ENCODE results near the gene SLC16A12.

DNA sequence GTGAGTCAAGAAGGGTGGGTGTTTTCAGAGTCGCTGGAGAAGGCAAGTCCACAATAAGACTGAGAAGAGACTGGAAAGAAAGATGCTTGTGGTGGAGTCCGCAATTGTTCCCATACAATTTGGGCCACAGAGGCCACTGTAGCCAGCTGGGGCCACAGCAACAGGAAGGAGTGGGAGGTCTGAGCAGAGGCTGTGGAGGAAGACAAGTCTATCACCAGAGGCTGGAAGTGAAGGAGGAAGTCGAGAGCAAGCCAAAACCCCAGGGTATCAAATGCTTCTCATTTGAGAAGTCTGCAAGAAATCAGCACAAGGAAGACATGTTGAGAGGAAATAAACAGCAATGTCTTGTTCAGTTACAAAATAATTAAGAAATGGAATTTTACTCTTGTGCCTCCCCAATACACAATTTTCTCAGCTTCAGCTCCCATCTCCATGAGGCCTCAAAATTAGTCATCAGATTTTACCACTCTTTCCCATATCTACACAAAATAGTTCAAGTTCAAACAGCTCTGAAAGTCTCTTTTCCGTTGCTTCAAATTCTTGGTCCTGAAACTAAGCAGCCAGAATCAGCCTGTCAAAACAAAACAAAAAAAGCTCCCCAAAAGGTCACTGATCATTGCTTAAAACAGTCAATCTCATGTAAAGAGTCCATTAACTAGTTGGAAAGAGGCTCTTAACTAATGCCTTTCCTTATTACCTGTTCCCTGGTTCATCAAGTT is 31.6 kb downstream of the SLC16A12 start:
- TF ChIP-seq, protein P1, sequence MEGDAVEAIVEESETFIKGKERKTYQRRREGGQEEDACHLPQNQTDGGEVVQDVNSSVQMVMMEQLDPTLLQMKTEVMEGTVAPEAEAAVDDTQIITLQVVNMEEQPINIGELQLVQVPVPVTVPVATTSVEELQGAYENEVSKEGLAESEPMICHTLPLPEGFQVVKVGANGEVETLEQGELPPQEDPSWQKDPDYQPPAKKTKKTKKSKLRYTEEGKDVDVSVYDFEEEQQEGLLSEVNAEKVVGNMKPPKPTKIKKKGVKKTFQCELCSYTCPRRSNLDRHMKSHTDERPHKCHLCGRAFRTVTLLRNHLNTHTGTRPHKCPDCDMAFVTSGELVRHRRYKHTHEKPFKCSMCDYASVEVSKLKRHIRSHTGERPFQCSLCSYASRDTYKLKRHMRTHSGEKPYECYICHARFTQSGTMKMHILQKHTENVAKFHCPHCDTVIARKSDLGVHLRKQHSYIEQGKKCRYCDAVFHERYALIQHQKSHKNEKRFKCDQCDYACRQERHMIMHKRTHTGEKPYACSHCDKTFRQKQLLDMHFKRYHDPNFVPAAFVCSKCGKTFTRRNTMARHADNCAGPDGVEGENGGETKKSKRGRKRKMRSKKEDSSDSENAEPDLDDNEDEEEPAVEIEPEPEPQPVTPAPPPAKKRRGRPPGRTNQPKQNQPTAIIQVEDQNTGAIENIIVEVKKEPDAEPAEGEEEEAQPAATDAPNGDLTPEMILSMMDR (IDR thresholded peaks at IDR 0.05), result no peak
- no peak for TF ChIP-seq POLR2A (IDR thresholded peaks at IDR 0.05)
- no peak for TF ChIP-seq EP300 (IDR thresholded peaks at IDR 0.05)
